Measurements from ENCODE around the gene CFAP161. TPM values are rescaled to one million over a fixed set of nuclear protein-coding genes. Genes with fewer than 3 reads are reported as not detected.
A peak's percentile ranks its signal among the peaks of the same experiment; 100 is the strongest.

Gene CFAP161
- total and polyA plus RNA-seq, 2 experiments from 2014 or later, result not detected

- H3K79me2 ChIP-seq (ENCODE audit: insufficient read depth), result no peaks in the 10 kb centered on the region
- H3F3A ChIP-seq (ENCODE audit: insufficient read depth), result peaks cover 14% of the 10 kb centered on the region
- no peaks in the 10 kb centered on the region for H3K36me3 ChIP-seq (ENCODE audit: low read depth)
- H3K27ac ChIP-seq, result no peak overlapping the region
- no peak overlapping the region for H3K4me3 ChIP-seq
- H2AFZ ChIP-seq, result no peak overlapping the region
- WGBS, 2 experiments (ENCODE audit: low coverage in 1 of 2, low lambda C conversion rate in 2 of 2, missing lambda C conversion rate in 2 of 2), result 76 to 80% methylated on average over 4 of the region's 4 CpGs
- H3K27me3 ChIP-seq (replicated peaks; ENCODE audit: insufficient read depth), result no peaks in the 10 kb centered on the region
- no peaks in the 10 kb centered on the region for H4K20me1 ChIP-seq (ENCODE audit: insufficient read depth)
- H3K9ac ChIP-seq, result no peak overlapping the region
- no peak for TF ChIP-seq EZH2 (IDR thresholded peaks at IDR 0.05; ENCODE audit: insufficient read depth, poor library complexity, severe bottlenecking)
- no peak for TF ChIP-seq EZH2phosphoT487 (IDR thresholded peaks at IDR 0.05; ENCODE audit: insufficient read depth, low read depth)
- DNase-seq, result no peak
- in situ Hi-C loops (cut with MboI), result loop anchor here (5.0 kb wide), 1 partner anchor 159 kb away; no protein-coding TSS in a partner anchor
- no peaks in the 10 kb centered on the region for H3K9me3 ChIP-seq (ENCODE audit: low read depth)
- no peak overlapping the region for H3K4me2 ChIP-seq (ENCODE audit: unreplicated experiment)
- H3K4me1 ChIP-seq (ENCODE audit: insufficient read depth), result peaks cover 14% of the 10 kb centered on the region
- H3K9me2 ChIP-seq (ENCODE audit: insufficient read depth), result no peaks in the 10 kb centered on the region
These were observed 26.2 kb upstream of the CFAP161 start for GRCh38 chr15:81107889-81108288.

GRCh38 chr15:81108427-81108826 lies 25.6 kb upstream of the CFAP161 start:
- Histone ChIP-seq H3K9me3 (ENCODE audit: low read depth) (no peaks in the 10 kb centered on the region), H3K4me3 (no peak overlapping the region), H3K27me3 (replicated peaks; ENCODE audit: insufficient read depth) (no peaks in the 10 kb centered on the region), H3K27ac (no peak overlapping the region), H3F3A (ENCODE audit: insufficient read depth) (peaks cover 14% of the 10 kb centered on the region), H3K4me2 (ENCODE audit: unreplicated experiment) (no peak overlapping the region), H3K36me3 (ENCODE audit: low read depth) (no peaks in the 10 kb centered on the region), H4K20me1 (ENCODE audit: insufficient read depth) (no peaks in the 10 kb centered on the region), H3K9me2 (ENCODE audit: insufficient read depth) (no peaks in the 10 kb centered on the region), H3K4me1 (ENCODE audit: insufficient read depth) (peaks cover 18% of the 10 kb centered on the region), H2AFZ (no peak overlapping the region), H3K79me2 (ENCODE audit: insufficient read depth) (no peaks in the 10 kb centered on the region), H3K9ac (no peak overlapping the region)
- in situ Hi-C loops (cut with MboI), result loop anchor here (5.0 kb wide), 1 partner anchor 159 kb away; no protein-coding TSS in a partner anchor
- TF ChIP-seq EZH2 (IDR thresholded peaks at IDR 0.05; ENCODE audit: insufficient read depth, poor library complexity, severe bottlenecking), result no peak
- TF ChIP-seq EZH2phosphoT487 (IDR thresholded peaks at IDR 0.05; ENCODE audit: insufficient read depth, low read depth), result no peak
- DNase-seq, result peak; percentile 35
- WGBS, 2 experiments (ENCODE audit: low coverage in 1 of 2, low lambda C conversion rate in 2 of 2, missing lambda C conversion rate in 2 of 2), result 41 to 70% methylated on average over 1 of the region's 1 CpG

- H3K36me3 ChIP-seq (ENCODE audit: low read depth), result no peaks in the 10 kb centered on the region
- no peak overlapping the region for H3K27ac ChIP-seq
- WGBS, 2 experiments (ENCODE audit: low coverage in 1 of 2, low lambda C conversion rate in 2 of 2, missing lambda C conversion rate in 2 of 2), result 83 to 84% methylated on average over 4 of the region's 4 CpGs
- peaks cover 15% of the 10 kb centered on the region for H3F3A ChIP-seq (ENCODE audit: insufficient read depth)
- TF ChIP-seq EZH2phosphoT487 (IDR thresholded peaks at IDR 0.05; ENCODE audit: insufficient read depth, low read depth) (no peak), EZH2 (IDR thresholded peaks at IDR 0.05; ENCODE audit: insufficient read depth, poor library complexity, severe bottlenecking) (no peak)
- no peak overlapping the region for H2AFZ ChIP-seq
- H3K9me3 ChIP-seq (ENCODE audit: low read depth), result no peaks in the 10 kb centered on the region
- no peak overlapping the region for H3K4me2 ChIP-seq (ENCODE audit: unreplicated experiment)
- in situ Hi-C loops (cut with MboI), result no loop called here
- no peak overlapping the region for H3K9ac ChIP-seq
- no peak overlapping the region for H3K4me3 ChIP-seq
- no peaks in the 10 kb centered on the region for H3K79me2 ChIP-seq (ENCODE audit: insufficient read depth)
- no peaks in the 10 kb centered on the region for H4K20me1 ChIP-seq (ENCODE audit: insufficient read depth)
- H3K4me1 ChIP-seq (ENCODE audit: insufficient read depth), result peaks cover 33% of the 10 kb centered on the region
- no peaks in the 10 kb centered on the region for H3K27me3 ChIP-seq (replicated peaks; ENCODE audit: insufficient read depth)
- DNase-seq, result no peak
- H3K9me2 ChIP-seq (ENCODE audit: insufficient read depth), result no peaks in the 10 kb centered on the region
These were observed 23.1 kb upstream of the CFAP161 start for GRCh38 chr15:81111018-81111417.

- Histone ChIP-seq H3K27me3 (replicated peaks; ENCODE audit: insufficient read depth) (no peaks in the 10 kb centered on the region), H3K79me2 (ENCODE audit: insufficient read depth) (no peaks in the 10 kb centered on the region), H3K4me2 (ENCODE audit: unreplicated experiment) (peak overlapping the region; percentile 47), H2AFZ (no peak overlapping the region), H3K9me2 (ENCODE audit: insufficient read depth) (no peaks in the 10 kb centered on the region), H4K20me1 (ENCODE audit: insufficient read depth) (no peaks in the 10 kb centered on the region), H3K4me3 (no peak overlapping the region), H3K4me1 (ENCODE audit: insufficient read depth) (peaks cover 40% of the 10 kb centered on the region), H3F3A (ENCODE audit: insufficient read depth) (peaks cover 20% of the 10 kb centered on the region), H3K27ac (no peak overlapping the region), H3K36me3 (ENCODE audit: low read depth) (no peaks in the 10 kb centered on the region), H3K9me3 (ENCODE audit: low read depth) (no peaks in the 10 kb centered on the region), H3K9ac (no peak overlapping the region)
- in situ Hi-C loops (cut with MboI), result no loop called here
- peak; percentile 66 for DNase-seq
- 27 to 32% methylated on average over 6 of the region's 6 CpGs for WGBS, 2 experiments (ENCODE audit: low coverage in 1 of 2, low lambda C conversion rate in 2 of 2, missing lambda C conversion rate in 2 of 2)
- TF ChIP-seq EZH2phosphoT487 (IDR thresholded peaks at IDR 0.05; ENCODE audit: insufficient read depth, low read depth) (no peak), EZH2 (IDR thresholded peaks at IDR 0.05; ENCODE audit: insufficient read depth, poor library complexity, severe bottlenecking) (no peak)
These were observed 22.3 kb upstream of the CFAP161 start for GRCh38 chr15:81111510-81112470.

Measured in GM23248 (cell line).